ENCODE results near the gene TBC1D3D.
"Not testable (repeated sequence)": the region's sequence is repeated elsewhere in the genome, so short reads cannot be mapped to it uniquely, and the experiment has no call there.

The TBC1D3D gene

GRCh38 chr17:38003676-38004075 is at the start of gene TBC1D3D:
TBC1D3D (plus strand) TSS chr17:38003976; CDS start chr17:38005561, 1,585 bp downstream.
- not testable (repeated sequence) for H3K9ac ChIP-seq

GRCh38 chr17:37988960-37989359 is 14.8 kb upstream of the TBC1D3D start, which contains the start of gene TBC1D3L:
TBC1D3L (minus strand) TSS chr17:37989060; CDS start chr17:37987520, 1,540 bp downstream.
- H4K20me1 ChIP-seq, H3K27me3 ChIP-seq, H3K36me3 ChIP-seq, H3K4me3 ChIP-seq, H3K4me2 ChIP-seq, H3K4me1 ChIP-seq, H3K9me3 ChIP-seq, H3K27ac ChIP-seq, H3K9ac ChIP-seq: not testable (repeated sequence)

More at GRCh38 chr17:38003676-38004075, at the start of gene TBC1D3D:
- H3K4me3 ChIP-seq, H3K9me3 ChIP-seq, H3K27ac ChIP-seq, H3K36me3 ChIP-seq, H3K4me2 ChIP-seq, H4K20me1 ChIP-seq, H3K4me1 ChIP-seq, H3K27me3 ChIP-seq: not testable (repeated sequence)
